ENCODE data around the gene EEPD1.

DNA sequence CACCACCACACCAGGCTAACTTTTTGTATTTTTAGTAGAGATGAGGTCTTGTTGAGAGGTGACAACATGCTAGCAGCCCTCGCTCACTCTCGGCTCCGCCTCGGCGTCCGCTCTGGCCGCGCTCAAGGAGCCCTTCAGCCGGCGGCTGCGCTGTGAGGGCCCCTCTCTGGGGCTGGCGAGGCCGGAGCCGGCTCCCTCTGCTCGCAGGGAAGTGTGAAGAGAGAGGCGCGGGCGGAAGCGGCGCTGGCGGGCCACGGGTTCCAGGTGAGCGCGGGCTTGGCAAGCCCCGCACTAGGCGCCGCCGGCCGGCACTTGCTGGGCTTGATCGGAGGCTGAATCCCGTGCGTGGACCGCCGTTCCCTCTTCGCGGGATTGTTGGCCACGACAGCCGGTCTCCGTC is 83.0 kb downstream of the EEPD1 start:
- TF ChIP-seq, protein P1, sequence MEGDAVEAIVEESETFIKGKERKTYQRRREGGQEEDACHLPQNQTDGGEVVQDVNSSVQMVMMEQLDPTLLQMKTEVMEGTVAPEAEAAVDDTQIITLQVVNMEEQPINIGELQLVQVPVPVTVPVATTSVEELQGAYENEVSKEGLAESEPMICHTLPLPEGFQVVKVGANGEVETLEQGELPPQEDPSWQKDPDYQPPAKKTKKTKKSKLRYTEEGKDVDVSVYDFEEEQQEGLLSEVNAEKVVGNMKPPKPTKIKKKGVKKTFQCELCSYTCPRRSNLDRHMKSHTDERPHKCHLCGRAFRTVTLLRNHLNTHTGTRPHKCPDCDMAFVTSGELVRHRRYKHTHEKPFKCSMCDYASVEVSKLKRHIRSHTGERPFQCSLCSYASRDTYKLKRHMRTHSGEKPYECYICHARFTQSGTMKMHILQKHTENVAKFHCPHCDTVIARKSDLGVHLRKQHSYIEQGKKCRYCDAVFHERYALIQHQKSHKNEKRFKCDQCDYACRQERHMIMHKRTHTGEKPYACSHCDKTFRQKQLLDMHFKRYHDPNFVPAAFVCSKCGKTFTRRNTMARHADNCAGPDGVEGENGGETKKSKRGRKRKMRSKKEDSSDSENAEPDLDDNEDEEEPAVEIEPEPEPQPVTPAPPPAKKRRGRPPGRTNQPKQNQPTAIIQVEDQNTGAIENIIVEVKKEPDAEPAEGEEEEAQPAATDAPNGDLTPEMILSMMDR (IDR thresholded peaks at IDR 0.05): no peak
- TF ChIP-seq POLR2A (IDR thresholded peaks at IDR 0.05): no peak

Measured in uterus (tissue), 2 donors.